Brain pericyte (primary cell): Measurements from ENCODE around the gene MYO18B.
"Not testable (repeated sequence)": the region's sequence is repeated elsewhere in the genome, so short reads cannot be mapped to it uniquely, and the experiment has no call there.

Experiments
- DNase-seq: peaks from one replicate; pipeline ENCODE4 v3.0.0-alpha.2; 2012; ENCODE audit warnings: low read depth, low spot score

The MYO18B gene, protein sequence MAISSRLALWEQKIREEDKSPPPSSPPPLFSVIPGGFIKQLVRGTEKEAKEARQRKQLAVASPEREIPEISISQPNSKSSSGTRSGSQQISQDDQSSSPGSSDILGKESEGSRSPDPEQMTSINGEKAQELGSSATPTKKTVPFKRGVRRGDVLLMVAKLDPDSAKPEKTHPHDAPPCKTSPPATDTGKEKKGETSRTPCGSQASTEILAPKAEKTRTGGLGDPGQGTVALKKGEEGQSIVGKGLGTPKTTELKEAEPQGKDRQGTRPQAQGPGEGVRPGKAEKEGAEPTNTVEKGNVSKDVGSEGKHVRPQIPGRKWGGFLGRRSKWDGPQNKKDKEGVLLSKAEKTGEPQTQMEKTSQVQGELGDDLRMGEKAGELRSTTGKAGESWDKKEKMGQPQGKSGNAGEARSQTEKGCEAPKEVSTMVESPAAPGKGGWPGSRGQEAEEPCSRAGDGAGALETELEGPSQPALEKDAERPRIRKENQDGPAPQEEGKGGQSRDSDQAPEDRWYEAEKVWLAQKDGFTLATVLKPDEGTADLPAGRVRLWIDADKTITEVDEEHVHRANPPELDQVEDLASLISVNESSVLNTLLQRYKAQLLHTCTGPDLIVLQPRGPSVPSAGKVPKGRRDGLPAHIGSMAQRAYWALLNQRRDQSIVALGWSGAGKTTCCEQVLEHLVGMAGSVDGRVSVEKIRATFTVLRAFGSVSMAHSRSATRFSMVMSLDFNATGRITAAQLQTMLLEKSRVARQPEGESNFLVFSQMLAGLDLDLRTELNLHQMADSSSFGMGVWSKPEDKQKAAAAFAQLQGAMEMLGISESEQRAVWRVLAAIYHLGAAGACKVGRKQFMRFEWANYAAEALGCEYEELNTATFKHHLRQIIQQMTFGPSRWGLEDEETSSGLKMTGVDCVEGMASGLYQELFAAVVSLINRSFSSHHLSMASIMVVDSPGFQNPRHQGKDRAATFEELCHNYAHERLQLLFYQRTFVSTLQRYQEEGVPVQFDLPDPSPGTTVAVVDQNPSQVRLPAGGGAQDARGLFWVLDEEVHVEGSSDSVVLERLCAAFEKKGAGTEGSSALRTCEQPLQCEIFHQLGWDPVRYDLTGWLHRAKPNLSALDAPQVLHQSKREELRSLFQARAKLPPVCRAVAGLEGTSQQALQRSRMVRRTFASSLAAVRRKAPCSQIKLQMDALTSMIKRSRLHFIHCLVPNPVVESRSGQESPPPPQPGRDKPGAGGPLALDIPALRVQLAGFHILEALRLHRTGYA (N-terminal part only)

DNA sequence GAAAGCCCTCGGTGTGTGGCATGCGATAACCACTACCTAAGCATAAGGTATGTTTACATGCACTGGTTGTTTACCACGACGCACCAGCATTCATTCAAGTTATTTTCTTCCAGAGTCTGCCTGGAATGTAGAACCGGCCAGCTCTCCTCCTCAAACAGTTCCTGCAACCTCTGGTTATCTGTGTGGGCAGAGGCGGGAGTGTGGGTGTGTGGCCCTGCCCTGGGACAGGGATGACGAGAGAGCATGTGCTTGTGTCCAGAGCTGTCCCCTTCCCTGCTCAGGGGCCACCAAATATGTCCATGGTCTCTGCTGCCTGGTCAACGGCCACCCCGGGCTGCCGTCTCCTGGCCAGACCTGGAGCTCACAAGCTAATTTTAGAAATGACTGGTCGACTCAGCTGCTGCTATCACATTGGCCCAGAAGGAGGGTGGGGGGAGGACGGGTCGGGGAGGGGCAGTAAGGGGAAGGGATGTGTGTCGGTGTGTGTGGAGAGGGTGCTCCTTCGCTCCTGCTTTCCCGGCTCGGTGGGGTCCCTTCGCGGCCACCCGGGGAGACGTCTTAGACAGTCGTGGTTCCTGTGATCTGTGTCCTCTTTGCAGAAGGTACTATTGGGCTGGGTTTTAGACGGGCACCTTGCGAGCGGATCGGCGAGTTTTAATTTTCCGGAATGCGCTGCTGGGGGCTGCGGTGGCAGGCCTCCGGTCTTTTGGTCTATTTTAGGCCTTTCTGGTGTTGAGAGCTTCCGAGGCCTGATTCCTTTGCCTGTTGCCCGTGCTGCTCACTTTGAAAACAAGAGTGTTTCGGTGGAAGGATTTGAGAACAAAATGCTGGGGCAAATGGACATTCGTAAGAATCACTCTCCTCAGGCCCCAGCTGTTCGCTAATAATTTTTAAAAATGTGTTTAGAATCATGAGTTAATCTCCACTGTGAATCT, at the start of gene MYO18B:
Gene MYO18B, plus strand, starts transcription at position 497 of the 935 bp plus-strand sequence. CDS start 18,905 bp downstream, outside the sequence.
- no peak for DNase-seq

DNA sequence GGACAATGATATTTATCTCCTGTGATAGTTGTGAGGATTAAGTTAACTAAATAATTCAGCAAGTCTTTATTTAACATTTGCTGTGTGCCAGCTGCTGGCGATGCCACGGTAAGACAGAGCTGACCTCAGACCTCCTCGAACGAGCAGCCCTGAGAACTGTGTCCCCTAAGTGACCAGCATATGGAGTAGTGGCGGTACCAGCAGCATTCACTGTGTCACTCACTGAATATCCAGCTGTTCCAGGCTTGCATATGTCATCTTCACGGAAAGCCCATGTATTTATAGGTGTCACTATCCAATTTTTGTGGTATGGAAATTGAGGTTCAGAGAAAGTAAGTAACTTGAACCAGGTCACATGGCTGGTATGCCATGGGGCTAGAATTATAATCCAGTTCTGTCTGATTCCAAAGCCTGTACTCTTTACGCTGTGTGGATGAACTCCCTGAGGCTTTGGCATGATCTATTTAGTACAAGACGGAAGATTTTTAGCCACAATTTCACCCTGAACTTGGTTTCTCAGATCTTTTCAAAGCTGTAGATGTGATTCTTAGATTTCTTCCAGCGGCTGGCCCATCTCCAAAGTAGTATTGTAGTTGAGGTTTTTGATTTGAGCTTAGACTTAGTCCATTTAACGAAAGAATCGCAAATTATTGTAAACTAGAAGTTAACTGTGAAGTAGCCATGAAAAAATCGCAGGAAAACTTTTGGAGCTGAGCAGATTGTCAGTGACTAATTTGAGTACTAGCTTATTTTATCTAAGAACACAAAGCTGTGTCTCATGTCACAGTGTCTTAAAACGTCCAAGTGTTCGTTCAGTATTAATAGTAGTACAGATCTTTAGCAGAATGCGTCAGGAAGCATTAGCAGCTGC, 49.4 kb upstream of the MYO18B start:
- DNase-seq: no peak

DNA sequence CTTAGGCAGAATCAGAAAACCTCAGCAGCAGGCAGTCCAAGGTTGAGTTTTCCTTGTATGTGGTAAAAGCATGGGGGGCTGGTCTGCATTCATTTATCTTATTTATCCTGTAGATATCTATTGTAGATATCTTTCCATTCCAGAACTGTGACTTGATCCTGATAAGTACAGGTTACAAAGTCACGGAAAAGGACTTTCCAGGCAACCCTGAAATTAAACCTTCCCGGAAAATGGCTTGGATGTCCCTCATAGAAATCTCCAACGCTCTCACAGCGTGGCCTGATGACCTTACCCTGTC, 48.8 kb upstream of the MYO18B start:
- DNase-seq: no peak

DNA sequence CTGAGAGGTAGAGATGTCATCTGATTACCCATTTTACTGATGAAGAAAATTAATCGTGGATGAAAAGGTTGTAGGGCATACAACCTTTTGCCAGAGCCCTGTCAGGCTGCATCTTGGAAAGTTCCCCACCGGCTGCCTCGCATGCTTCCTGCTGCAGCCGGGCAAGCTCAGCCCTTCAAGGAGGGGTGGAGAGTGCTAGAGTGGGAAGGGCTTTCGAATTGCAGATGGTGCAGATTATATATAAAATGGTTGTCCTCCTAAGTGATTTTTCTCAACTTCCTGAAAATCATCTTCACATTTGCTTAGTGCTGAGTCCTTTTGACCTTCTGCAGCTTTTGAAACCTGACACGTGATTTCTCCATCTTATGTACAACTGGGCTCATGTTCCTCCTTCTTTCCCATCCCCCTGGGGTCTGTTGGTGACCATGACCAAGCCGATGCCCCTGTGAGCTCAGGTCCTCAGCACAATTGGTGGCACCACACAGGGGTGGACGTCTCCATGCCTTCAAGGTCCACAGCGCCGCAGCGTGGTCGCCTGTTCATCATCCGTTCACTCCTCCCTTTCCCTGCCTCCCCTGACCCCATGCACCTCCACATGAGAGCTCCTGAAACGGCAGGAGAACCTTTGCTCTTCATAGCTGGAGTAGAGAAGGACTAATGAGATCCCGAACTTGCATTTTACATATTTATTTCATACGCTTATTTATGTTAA, 47.6 kb upstream of the MYO18B start:
- no peak for DNase-seq

DNA sequence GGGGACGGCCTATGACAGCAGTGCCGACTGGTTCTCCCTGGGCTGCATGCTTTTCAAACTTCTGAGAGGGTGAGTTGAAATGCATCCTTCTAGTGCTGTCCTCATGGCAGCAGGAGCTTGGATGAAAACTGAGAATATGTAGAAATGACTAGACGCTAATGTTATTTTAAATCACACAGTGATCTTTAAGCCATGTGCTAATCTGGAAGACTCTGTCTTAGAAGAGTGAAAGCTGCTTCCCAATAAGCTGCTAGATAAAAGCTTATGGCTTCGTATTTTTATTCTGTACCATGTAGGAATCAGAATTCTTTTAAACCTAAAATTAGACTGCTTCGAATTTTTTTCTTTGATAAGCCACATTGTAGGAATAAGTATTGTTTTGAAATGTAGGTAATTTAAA, 46.8 kb upstream of the MYO18B start:
- no peak for DNase-seq

DNA sequence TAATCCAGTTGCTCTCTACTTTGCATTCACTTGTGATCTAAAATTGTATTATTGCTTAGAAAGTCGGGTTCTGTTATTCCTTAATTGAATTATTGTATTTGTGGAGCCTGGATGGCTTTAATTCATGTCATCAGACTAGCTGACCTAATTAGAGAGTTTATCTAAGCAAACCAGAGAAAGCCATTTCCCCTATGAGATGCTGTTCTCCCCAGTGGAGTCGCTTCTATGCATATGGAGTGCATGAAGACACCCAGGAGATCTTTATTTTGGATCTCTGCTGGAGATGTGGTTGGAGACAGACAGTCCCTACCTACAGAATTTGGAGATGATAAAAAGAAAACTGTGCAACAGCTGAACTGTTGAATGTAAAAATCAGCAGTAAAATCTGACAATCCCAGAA, 45.2 kb upstream of the MYO18B start:
- DNase-seq: no peak

DNA sequence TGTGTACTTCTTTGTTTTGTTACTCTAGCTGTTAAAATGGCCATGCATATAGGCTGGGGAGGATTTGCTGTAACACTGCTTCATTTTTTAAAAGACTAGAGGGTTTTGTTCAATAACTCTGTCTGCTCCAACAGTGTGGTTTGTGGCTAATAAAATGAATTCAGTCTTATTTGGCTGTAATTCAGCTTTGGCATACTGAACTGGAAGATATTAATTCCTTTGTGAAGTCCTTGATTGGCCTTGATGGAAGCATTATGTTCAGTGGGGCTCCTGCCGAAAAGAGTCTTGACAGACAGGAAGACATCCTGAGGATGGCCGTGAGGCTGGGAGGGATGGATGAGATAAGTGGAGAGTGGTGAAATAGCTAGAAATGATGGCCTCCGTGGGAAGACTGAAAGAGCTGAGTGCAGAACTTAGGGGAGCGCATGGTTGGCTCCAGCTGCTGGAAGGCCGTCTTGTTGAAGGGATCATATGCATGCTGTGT, 44.8 kb upstream of the MYO18B start:
- no peak for DNase-seq

DNA sequence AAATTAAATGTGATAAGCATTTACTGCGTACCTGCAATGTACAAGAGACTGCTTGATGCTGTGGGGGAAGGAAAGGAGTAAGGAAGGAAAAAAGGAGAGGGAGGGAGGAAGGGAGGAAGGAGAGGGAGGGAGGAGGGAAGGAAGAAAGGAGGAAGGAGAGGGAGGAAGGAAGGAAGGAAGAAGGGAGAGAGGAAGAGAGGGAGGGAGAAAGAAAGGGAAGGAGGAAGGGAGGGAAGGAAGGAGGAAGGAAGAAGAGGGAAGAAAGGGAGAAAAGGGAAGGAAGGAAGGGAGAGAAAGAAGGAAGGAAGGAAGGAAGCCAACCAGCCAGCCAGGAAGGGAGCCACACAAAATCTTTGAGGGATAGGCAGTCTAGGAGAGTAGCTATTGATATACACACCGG, 44.0 kb upstream of the MYO18B start:
- no peak for DNase-seq

DNA sequence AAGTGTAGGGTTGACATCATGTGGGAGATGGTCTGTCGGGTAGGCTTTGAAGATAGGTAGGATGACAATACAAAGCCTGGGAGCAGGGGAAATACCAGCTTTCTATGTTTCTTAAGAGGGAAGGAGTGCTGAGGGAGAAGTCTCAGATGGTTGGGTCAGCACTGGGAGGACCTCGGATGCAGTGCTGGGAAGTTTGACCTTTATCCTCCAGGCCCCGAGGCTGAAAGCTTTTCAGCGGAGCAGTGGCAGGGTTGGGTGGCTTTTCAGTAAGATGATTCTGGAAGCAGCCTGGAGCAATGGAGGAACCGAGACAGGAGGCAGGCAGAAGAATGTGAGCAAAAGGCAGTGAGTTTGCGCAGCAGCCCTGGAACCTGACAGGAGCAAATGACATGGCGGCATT, 43.5 kb upstream of the MYO18B start:
- no peak for DNase-seq

DNA sequence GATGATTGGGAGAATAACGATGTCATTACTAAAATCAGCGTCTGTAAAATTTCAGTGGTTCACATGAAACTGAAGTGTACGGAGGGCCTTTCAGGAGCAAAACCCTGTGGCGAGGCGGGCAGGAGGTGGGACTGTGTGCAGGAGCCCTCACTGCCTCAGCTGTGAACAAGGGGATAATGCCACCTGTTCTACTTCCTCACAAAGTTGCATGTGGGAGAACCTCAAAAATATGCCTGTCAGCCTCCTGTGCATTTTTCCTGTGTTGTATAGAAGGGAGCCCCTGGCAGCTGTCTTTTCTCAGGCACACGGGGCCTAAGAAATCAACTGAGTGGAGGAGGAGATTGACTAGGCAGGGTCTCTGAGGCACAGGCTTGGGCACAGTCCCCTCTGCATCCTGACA, 43.0 kb upstream of the MYO18B start:
- no peak for DNase-seq

DNA sequence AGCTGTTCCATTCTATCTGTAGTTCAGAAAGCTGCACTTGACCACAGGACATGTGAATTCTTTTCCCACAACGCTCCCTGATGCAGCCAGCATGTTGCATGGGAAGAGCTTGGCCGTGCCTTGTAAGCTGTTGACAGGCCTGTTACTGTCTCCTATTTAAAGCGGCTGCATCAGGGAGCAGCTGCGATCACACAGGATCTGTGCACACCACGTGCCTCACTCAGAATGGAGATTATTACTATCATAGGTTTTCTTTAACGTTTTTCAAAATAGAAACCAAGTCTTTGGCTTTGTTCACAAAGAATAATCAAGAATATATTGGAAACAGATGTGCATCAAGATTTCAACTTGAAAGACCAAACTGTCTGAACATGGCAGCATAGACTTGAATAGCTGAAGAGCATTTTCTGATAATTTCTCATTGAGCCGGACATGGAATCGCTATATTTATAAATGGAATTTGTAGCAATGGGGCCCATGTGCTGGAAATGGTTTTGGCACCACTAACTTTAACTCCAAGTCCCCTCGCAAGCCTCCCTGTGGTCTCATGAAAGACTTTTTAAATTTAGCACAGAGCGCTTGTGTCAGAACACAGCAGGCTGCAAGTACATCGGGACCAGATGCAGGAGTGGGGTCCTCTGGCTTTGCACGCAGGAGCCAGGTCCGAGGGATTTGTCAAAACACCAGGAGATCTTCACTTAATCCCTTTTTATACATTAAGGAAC, 40.8 kb upstream of the MYO18B start:
- peak; percentile 5 for DNase-seq

DNA sequence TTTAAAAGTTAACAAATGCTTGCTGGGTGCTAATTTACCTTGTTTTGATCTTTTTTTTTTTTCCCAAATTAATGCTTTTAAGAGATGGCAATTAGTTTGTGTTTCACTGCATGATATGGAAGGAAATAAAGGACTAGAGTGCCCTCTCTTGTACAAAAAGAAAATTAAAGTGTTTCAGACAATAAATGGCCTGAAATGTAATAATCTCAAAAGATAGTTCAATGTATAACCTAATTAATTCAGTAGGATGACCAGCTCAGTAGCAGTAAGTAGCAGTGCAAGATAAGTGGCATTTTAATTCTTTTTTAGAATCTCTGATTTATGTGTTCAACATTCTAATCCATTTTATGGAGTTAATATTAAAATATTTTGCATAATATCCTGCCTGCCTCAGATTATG, 39.9 kb upstream of the MYO18B start:
- DNase-seq: no peak

DNA sequence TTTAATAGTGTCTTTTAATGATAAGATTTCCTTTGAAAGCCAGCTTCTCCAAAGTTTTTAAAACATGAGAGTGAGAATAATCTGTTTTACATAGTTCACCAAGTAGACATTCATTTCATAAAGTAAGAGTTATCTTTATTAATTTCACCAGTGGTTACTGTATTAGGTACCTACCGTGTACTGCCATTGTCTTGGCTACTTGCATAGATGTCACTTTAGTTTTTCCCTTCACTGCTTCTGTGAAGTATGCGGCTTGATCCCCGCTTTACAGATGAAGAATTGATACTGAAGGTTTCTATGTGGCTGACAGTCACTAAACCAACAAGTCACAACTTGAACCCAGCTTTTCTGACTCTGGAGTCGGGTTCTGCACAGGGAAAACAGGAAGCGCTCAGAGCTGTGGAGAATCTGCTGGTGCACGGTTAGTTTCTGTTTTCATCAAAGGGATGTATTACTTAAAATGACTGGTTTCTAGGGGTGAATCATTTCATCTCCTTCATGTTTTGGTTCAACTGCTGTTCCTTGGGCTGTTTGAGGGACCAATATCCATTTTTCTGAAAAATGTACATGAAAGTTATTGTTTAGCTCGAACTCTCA, 39.3 kb upstream of the MYO18B start:
- no peak for DNase-seq

DNA sequence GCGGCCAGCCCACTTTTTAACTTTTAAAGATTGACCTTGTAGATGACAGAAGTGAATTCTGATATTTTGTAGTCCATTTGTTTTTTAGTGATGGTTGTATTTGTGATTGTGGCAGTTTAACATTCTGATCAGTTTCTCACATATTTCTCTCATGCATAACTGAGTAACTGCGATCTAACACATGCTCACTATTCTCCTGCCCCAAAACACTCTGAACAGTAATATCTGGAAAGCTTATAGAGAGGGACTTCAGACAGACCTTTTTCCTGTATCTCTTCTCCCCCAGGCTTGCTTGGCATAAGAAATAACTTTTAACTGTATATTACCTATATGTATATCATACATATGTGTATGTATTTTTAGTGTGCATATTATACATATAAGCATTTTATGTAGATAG, 37.3 kb upstream of the MYO18B start:
- DNase-seq: no peak

DNA sequence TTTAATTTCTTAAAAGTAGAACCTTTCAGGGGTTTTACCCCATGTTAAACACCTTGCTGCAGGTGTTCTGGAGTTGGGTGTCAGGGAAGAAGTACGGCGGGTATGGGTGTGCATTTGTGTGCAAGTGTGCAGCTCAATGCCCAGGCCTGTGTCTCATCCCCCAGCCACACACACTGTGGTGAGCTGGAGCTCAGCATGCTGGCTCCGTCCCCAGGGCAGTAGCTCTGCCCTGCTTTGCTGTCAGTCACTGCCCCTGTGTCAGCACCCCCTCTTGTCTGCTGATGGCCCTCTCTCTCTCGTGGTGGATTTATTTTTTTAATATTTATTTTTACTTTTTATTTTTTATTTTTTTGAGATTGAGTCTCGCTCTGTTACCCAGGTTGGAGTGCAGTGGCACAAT, 35.8 kb upstream of the MYO18B start:
- DNase-seq: no peak

DNA sequence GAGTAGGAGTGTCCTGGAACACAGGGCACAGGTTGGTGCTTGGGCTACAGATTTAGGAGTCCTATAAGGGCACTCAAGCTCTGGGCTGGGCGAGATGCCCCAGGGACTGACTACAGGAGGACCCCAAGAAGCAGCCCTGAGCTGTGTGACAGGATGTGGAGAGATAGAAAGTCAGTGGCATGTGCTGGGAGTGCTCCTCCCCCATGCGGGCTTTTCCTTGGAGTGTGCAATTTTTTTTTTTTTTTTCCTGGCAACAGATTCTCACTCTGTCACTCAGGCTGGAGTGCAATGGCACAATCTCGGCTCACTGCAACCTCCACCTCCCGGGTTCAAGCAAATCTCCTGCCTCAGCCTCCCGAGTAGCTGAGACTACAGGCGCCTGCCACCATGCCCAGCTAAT, 33.6 kb upstream of the MYO18B start:
- DNase-seq: not testable (repeated sequence)

DNA sequence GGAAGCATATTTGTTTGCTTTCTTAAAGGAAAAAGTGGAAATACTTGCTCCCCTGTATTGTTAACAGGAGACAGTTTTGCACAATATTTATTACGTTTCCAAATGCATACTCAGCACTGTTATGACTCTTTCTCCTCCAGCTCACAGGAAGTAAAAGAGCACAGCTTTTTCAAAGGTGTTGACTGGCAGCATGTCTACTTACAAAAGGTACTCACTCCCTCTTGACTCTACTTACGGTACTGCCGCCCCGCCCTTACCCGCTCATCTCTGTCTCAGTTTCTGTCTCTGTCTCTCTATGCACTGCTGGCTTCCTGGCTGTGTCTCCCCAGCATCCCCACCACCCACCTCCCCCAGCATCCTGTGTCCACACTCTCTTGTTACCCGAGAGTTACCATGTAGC, 32.2 kb upstream of the MYO18B start:
- no peak for DNase-seq

DNA sequence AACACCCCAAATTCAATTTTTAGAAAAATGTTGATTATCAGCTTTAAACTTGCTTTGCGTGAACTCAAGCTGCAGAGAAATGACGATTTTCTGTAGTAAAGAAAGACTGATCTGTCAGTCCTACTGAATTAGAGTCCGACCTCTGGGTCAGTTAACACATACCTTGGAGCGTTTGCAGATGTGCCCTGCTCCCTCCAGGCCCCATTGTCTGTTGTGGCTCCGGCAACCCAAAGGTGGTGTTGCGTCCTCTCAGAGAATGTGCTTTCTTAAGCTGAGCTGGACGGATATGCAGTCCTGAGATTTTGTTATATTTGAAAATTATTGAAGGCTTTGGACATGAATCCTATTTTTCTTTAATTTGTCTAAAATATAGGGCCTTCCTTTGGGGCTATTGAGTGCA, 31.5 kb upstream of the MYO18B start:
- DNase-seq: no peak
